GM10266 (cell line): ENCODE results near the gene ARHGAP35.
"Not testable (repeated sequence)": the region's sequence is repeated elsewhere in the genome, so short reads cannot be mapped to it uniquely, and the experiment has no call there.

ENCODE experiments used
- DNase-seq: peaks from one replicate; pipeline ENCODE4 v3.0.0; 2012; ENCODE audit errors: extremely low spot score
- CTCF ChIP-seq: IDR thresholded peaks from 2 replicates; pipeline ENCODE4 v1.5.1; 2012; ENCODE audit warnings: mild to moderate bottlenecking, low read depth; ENCODE audit not compliant: control insufficient read depth, insufficient read depth; ENCODE audit errors: missing control alignments

ARHGAP35 gene

GRCh38 chr19:46866407-46867136 lies 5.8 kb downstream of the ARHGAP35 start:
- no peak for DNase-seq
- no peak for TF ChIP-seq CTCF

GRCh38 chr19:46867170-46867569 lies 6.4 kb downstream of the ARHGAP35 start:
- no peak for DNase-seq
- no peak for TF ChIP-seq CTCF

- no peak for DNase-seq
- TF ChIP-seq CTCF: no peak
Observed at GRCh38 chr19:46868025-46868802, 7.4 kb downstream of the ARHGAP35 start.

GRCh38 chr19:46871173-46871572 lies 10.4 kb downstream of the ARHGAP35 start:
- not testable (repeated sequence) for DNase-seq

GRCh38 chr19:46872967-46873366 lies 12.2 kb downstream of the ARHGAP35 start:
- no peak for TF ChIP-seq CTCF
- no peak for DNase-seq

- DNase-seq: no peak
- TF ChIP-seq CTCF: no peak
Observed at GRCh38 chr19:46875234-46875633, 14.4 kb downstream of the ARHGAP35 start.

GRCh38 chr19:46875657-46876056 lies 14.9 kb downstream of the ARHGAP35 start:
- DNase-seq: no peak

More at GRCh38 chr19:46875657-46876056, 14.9 kb downstream of the ARHGAP35 start:
- no peak for TF ChIP-seq CTCF
